Activated CD4-positive, alpha-beta memory T cell treated with anti-CD3 and anti-CD28 coated beads for 36 hours (primary cell): ENCODE results near the gene CACNB2. TPM values are rescaled to one million over a fixed set of nuclear protein-coding genes. Genes with fewer than 3 reads are reported as not detected.
"Not testable (repeated sequence)": the region's sequence is repeated elsewhere in the genome, so short reads cannot be mapped to it uniquely, and the experiment has no call there.

ENCODE experiments used
- CTCF ChIA-PET: fragments of 350-600 bp; sonication (Branson Sonifier 250); formaldehyde crosslinking; loops from one replicate; lab custom pipeline; 2021; ENCODE audit warnings: antibody characterized with exemption, inconsistent platforms; lab: Charles Lee
- POLR2A ChIA-PET: fragments of 350-600 bp; sonication (Branson Sonifier 250); formaldehyde crosslinking; loops from one replicate; lab custom pipeline; 2021; ENCODE audit warnings: antibody characterized with exemption; lab: Charles Lee
- DNase-seq: peaks from one replicate; pipeline ENCODE4 v3.0.0-alpha.2; 2020
- H3K27ac Mint-ChIP-seq: one replicate; pipeline ENCODE4 v1.8.0; 2021; ENCODE audit warnings: mixed read lengths
- H3K27me3 Mint-ChIP-seq: one replicate; pipeline ENCODE4 v1.8.0; 2021; ENCODE audit warnings: mixed read lengths
- H3K36me3 Mint-ChIP-seq: one replicate; pipeline ENCODE4 v1.8.0; 2021; ENCODE audit warnings: mixed read lengths
- H3K4me1 Mint-ChIP-seq: one replicate; pipeline ENCODE4 v1.8.0; 2021; ENCODE audit warnings: low read depth, mixed read lengths
- H3K4me3 Mint-ChIP-seq: one replicate; pipeline ENCODE4 v1.8.0; 2021; ENCODE audit warnings: mild to moderate bottlenecking, mixed read lengths
- H3K9me3 Mint-ChIP-seq: one replicate; pipeline ENCODE4 v1.8.0; 2021; ENCODE audit warnings: mixed read lengths
- intact Hi-C: fragments of 100-400 bp; cut with micrococcal nuclease; formaldehyde crosslinking; loops from one replicate; pipeline ENCODE4 v1.15.1; 2023
- total RNA-seq, 2 experiments: library from RNA; stranded (reverse); gene quantifications; one replicate each; pipeline ENCODE4 v1.2.3, GENCODE V29; 2021

Gene CACNB2
- total RNA-seq, 2 experiments from 2014 or later: not detected

DNA sequence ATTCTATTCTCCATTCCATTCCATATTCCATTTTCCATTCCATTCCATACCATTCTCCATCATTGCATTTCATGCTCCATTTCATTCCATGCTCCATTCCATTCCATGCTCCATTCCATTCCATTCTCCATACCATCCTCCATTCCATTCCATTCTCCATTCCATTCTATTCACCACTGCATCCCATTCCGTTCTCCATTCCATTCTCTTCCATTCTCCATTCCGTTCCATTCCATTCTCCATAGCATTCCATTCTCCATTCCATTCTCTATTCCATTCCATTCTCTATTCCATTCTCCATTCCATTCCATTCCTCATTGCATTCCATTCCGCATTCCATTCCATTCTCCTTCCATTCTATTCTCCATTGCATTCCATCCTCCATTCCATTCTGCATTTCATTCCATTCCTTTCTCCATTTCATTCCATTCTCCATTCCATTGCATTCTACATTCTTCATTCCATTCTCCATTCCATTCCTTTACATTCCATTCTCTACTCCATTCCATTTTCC lies 427.2 kb downstream of the CACNB2 start:
- POLR2A ChIA-PET: no interaction called here

GRCh38 chr10:18570386-18570785 lies 430.2 kb downstream of the CACNB2 start:
- DNase-seq, H3K4me1 Mint-ChIP-seq, H3K4me3 Mint-ChIP-seq, H3K27ac Mint-ChIP-seq, intact Hi-C loops, CTCF ChIA-PET, POLR2A ChIA-PET, H3K9me3 Mint-ChIP-seq, H3K36me3 Mint-ChIP-seq, H3K27me3 Mint-ChIP-seq: not testable (repeated sequence)

More for the DNA sequence above, 427.2 kb downstream of the CACNB2 start:
- intact Hi-C loops: no loop called here
- Mint-ChIP-seq H3K27me3 (no peaks in the 10 kb centered on the region), H3K9me3 (no peaks in the 10 kb centered on the region), H3K27ac (no peak overlapping the region), H3K4me1 (no peaks in the 10 kb centered on the region), H3K36me3 (no peaks in the 10 kb centered on the region), H3K4me3 (no peak overlapping the region)
- CTCF ChIA-PET: no interaction called here
- DNase-seq: no peak

- Mint-ChIP-seq H3K4me1 (no peaks in the 10 kb centered on the region), H3K9me3 (no peaks in the 10 kb centered on the region), H3K4me3 (no peak overlapping the region), H3K27me3 (no peaks in the 10 kb centered on the region), H3K36me3 (peaks cover 15% of the 10 kb centered on the region), H3K27ac (no peak overlapping the region)
- intact Hi-C loops: no loop called here
- CTCF ChIA-PET: no interaction called here
- no peak for DNase-seq
- POLR2A ChIA-PET: no interaction called here
Measured at GRCh38 chr10:18571076-18571475, 430.9 kb downstream of the CACNB2 start.

- H3K27ac Mint-ChIP-seq: no peak overlapping the region
- peaks cover 21% of the 10 kb centered on the region for H3K36me3 Mint-ChIP-seq
- no peaks in the 10 kb centered on the region for H3K27me3 Mint-ChIP-seq
- CTCF ChIA-PET: no interaction called here
- POLR2A ChIA-PET: no interaction called here
- no peaks in the 10 kb centered on the region for H3K4me1 Mint-ChIP-seq
- no peak for DNase-seq
- no peak overlapping the region for H3K4me3 Mint-ChIP-seq
- H3K9me3 Mint-ChIP-seq: no peaks in the 10 kb centered on the region
- intact Hi-C loops: no loop called here
Measured at GRCh38 chr10:18571780-18572179, 431.6 kb downstream of the CACNB2 start.

- ChIA-PET CTCF (no interaction called here), POLR2A (no interaction called here)
- no peak for DNase-seq
- H3K27me3 Mint-ChIP-seq: no peaks in the 10 kb centered on the region
- H3K9me3 Mint-ChIP-seq: peaks cover 7% of the 10 kb centered on the region
- H3K4me1 Mint-ChIP-seq: no peaks in the 10 kb centered on the region
- no peak overlapping the region for H3K4me3 Mint-ChIP-seq
- H3K27ac Mint-ChIP-seq: no peak overlapping the region
- intact Hi-C loops: no loop called here
- H3K36me3 Mint-ChIP-seq: peaks cover 33% of the 10 kb centered on the region
Measured at GRCh38 chr10:18572959-18573561, 432.8 kb downstream of the CACNB2 start.

DNA sequence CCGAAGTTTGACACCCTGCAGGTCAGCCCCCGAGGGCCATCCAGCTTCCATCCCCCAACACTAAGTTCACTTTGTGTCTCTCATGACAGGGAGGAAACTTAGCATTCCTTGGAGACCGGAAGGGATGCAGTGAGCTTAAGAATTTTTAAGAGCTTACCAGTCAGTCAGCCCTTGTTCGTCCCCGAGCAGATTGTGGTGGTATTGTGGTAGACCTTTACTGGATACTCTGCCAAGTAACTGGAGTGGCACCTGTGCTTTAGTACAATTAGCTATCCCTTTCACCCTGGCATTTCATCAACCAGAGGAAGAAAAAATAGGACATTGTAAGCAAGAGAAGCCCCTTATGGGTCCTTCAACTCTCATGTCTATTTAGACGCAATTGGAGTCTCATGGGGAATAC lies 436.4 kb downstream of the CACNB2 start:
- H3K36me3 Mint-ChIP-seq: peaks cover 65% of the 10 kb centered on the region
- H3K4me1 Mint-ChIP-seq: no peaks in the 10 kb centered on the region
- H3K4me3 Mint-ChIP-seq: no peak overlapping the region
- CTCF ChIA-PET: no interaction called here
- POLR2A ChIA-PET: no interaction called here
- H3K27ac Mint-ChIP-seq: no peak overlapping the region
- DNase-seq: no peak
- no peaks in the 10 kb centered on the region for H3K27me3 Mint-ChIP-seq
- peaks cover 18% of the 10 kb centered on the region for H3K9me3 Mint-ChIP-seq
- intact Hi-C loops: no loop called here

DNA sequence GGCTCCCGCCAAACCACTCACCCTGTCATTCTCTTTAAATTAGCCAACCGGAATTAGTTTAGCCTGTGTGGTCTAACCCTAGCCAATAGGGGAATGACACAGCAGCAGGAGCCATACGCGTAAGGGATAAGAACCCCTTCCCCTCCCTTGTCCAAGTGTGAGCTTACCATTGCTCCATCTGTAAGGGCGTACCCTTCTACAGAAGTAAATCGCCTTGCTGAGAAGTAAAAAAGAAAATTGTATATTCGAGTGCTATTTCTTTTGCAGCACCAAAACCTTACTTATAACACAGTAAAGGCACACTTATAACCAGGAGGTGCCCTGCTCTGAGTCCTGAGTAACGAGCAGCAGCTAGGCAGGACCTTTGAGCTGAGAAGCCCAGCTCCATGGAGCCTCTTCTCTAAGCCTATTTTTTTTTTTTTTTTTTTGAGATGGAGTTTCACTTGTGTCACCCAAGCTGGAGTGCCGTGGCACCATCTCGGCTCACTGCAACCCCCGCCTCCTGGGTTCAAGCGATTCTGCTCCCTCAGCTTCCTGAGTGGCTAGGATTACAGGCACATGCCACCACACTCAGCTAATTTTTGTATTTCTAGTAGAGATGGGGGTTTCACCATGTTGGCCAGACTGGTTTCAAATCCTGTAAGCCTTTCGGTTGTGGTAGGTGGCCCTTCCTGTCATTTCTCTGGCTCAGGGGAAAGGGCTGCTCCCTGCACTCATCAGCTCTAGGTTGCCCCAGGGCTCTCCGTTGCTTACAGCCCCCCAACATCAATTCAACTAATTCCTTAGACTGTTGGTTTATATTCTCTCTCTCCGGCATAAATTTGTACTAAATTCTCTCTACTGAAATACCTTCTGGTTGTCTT lies 437.8 kb downstream of the CACNB2 start:
- H3K36me3 Mint-ChIP-seq: peaks cover 76% of the 10 kb centered on the region
- H3K4me3 Mint-ChIP-seq: no peak overlapping the region

DNA sequence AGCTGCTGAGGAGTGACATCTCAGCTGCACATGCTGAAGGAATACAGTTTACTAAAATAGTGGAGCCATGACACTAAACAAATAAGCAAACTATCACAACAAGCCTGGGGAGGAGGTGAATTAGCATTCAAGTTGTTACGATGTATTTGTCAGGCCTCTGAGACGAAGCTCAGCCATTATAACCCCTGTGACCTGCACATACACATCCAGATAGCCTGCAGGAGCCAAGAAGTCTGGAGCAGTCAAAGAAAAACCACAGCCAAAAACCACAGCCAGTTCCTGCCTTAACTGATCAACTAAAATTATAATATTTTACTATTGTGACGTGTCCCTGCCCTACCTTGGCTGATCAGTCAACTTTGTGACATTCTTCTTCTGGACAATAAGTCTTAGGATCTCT lies 442.6 kb downstream of the CACNB2 start:
- ChIA-PET POLR2A (no interaction called here), CTCF (no interaction called here)
- intact Hi-C loops: no loop called here
- H3K9me3 Mint-ChIP-seq: peaks cover 11% of the 10 kb centered on the region
- H3K4me3 Mint-ChIP-seq: no peak overlapping the region
- no peaks in the 10 kb centered on the region for H3K27me3 Mint-ChIP-seq
- H3K36me3 Mint-ChIP-seq: peaks cover 70% of the 10 kb centered on the region
- peaks cover 10% of the 10 kb centered on the region for H3K4me1 Mint-ChIP-seq
- H3K27ac Mint-ChIP-seq: no peak overlapping the region
- no peak for DNase-seq

More for the DNA sequence above, 437.8 kb downstream of the CACNB2 start:
- no peak for DNase-seq
- Mint-ChIP-seq H3K9me3 (peaks cover 18% of the 10 kb centered on the region), H3K27ac (no peak overlapping the region), H3K4me1 (peaks cover 3% of the 10 kb centered on the region), H3K27me3 (no peaks in the 10 kb centered on the region)
- CTCF ChIA-PET: no interaction called here
- POLR2A ChIA-PET: no interaction called here
- intact Hi-C loops: no loop called here

DNA sequence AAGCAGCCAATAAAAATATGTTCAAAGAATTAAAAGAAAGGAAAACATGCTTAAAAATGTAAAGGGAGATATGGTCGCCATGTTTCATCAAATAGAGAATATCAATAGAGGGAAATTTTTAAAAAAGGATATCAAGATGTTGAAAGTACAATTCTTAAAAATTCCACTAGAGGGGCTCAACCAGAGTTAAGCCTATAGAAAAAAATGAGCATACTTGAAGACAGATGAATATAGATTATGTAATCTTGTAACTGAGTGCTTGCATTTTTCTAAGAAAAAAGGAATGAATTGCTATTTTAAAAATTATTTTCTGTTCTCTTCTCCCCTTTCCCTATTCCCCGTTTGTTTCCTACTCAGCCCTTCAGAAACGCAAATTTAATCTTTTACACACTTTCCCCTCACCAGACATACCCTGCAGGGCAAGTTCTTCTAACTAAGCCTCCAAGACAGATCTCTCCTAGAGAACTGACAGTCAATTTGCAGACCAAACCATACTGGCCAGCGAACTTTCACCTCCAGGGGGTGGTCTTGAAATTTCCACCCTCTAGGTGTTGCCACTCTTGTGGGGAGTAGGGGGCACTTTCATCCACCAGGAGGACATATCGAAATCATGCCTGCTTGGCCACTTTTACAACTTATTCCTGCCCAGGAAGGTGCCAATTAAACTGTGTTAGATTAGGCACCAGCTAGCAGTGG lies 443.5 kb downstream of the CACNB2 start:
- ChIA-PET POLR2A (no interaction called here), CTCF (interaction anchor here (0.7 kb wide), 1 partner anchor 42 kb away, joined by 4 read pairs; no protein-coding TSS in a partner anchor)
- peaks cover 69% of the 10 kb centered on the region for H3K36me3 Mint-ChIP-seq
- peaks cover 6% of the 10 kb centered on the region for H3K9me3 Mint-ChIP-seq
- no peak overlapping the region for H3K27ac Mint-ChIP-seq
- intact Hi-C loops: no loop called here
- H3K4me3 Mint-ChIP-seq: no peak overlapping the region
- DNase-seq: no peak
- H3K4me1 Mint-ChIP-seq: peaks cover 10% of the 10 kb centered on the region
- H3K27me3 Mint-ChIP-seq: no peaks in the 10 kb centered on the region

GRCh38 chr10:18586637-18587036 lies 446.4 kb downstream of the CACNB2 start:
- peaks cover 13% of the 10 kb centered on the region for H3K4me1 Mint-ChIP-seq
- CTCF ChIA-PET, POLR2A ChIA-PET, intact Hi-C loops, DNase-seq, H3K4me3 Mint-ChIP-seq, H3K9me3 Mint-ChIP-seq, H3K27me3 Mint-ChIP-seq, H3K27ac Mint-ChIP-seq: not testable (repeated sequence)
- peaks cover 63% of the 10 kb centered on the region for H3K36me3 Mint-ChIP-seq

GRCh38 chr10:18591141-18591540 lies 450.9 kb downstream of the CACNB2 start:
- intact Hi-C loops, CTCF ChIA-PET, H3K27me3 Mint-ChIP-seq, POLR2A ChIA-PET, H3K4me1 Mint-ChIP-seq, H3K27ac Mint-ChIP-seq, H3K4me3 Mint-ChIP-seq, DNase-seq, H3K9me3 Mint-ChIP-seq: not testable (repeated sequence)
- peaks cover 74% of the 10 kb centered on the region for H3K36me3 Mint-ChIP-seq
